ENCODE measurements around the gene TTLL1.

The TTLL1 gene

DNA sequence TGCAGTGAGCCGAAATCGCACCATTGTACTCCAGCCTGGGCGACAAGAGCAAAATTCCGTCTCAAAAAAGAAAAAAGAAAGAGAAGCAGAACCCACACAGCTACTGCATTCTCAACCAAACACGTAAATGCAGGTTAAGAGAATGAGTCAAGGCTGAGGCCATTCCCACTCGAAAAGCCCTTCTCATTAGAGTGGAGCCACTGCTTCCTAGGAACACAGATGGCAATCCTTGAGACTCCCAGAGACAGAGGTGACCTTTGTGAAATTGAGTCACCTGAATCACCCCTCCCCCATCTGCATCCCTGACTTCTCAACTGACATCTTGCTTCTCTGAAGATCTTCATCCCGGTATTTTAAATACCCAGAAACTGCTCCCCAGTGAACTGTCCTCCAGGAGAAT lies 82.4 kb downstream of the TTLL1 start:
- no peak for TF ChIP-seq CTCF (IDR thresholded peaks at IDR 0.05; ENCODE audit: borderline replicate concordance, control extremely low read depth, extremely low read depth, insufficient read depth, missing control alignments)
- in situ Hi-C loops (cut with MboI; ENCODE audit: low sequenced_read_pairs, unreplicated experiment), result no loop called here
- DNase-seq (ENCODE audit: low spot score), result no peak

DNA sequence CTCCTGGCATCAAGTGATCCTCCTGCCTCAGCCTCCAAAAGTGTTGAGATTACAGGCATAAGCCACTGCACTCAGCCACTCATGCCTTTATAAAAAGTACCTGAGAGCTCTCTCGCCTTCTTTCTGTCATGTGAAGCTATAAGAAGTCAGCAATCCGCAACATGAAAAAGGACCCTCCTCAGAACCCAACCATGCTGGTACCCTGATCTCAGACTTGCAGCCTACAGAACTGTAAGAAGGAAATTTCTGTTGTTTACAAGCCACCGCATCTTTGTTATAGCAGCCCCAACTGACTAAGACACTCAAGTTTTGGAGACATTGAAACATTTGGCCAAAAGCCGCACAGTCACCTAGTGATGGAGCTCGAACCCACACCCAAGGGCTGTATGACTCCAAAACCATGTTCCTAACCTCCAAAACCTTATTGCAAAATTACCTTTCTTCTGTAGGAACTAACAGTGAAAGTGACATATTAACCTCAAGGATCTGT lies 83.1 kb downstream of the TTLL1 start:
- TF ChIP-seq CTCF (IDR thresholded peaks at IDR 0.05; ENCODE audit: borderline replicate concordance, control extremely low read depth, extremely low read depth, insufficient read depth, missing control alignments), result no peak
- in situ Hi-C loops (cut with MboI; ENCODE audit: low sequenced_read_pairs, unreplicated experiment), result no loop called here
- DNase-seq (ENCODE audit: low spot score), result no peak

DNA sequence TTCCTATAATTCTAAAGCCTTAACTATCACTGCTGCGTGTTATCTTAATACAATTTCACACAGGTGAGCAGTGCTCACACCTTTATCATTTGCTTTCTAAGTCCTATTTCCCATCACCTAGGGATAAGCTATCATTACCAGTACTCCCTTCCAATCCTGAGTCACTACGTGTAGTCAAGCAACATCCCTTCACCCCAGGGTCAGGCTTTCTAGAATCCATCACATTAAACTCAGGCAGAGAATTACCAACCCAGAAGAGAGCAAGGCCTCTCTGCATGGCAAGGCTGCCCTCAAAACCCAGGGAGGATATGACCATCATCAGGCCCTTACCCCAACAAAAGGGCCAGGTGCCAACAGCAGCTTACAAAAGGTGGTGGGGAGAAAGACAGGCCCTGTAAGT lies 84.1 kb downstream of the TTLL1 start:
- TF ChIP-seq CTCF (IDR thresholded peaks at IDR 0.05; ENCODE audit: borderline replicate concordance, control extremely low read depth, extremely low read depth, insufficient read depth, missing control alignments), result no peak
- DNase-seq (ENCODE audit: low spot score), result no peak
- in situ Hi-C loops (cut with MboI; ENCODE audit: low sequenced_read_pairs, unreplicated experiment), result no loop called here

DNA sequence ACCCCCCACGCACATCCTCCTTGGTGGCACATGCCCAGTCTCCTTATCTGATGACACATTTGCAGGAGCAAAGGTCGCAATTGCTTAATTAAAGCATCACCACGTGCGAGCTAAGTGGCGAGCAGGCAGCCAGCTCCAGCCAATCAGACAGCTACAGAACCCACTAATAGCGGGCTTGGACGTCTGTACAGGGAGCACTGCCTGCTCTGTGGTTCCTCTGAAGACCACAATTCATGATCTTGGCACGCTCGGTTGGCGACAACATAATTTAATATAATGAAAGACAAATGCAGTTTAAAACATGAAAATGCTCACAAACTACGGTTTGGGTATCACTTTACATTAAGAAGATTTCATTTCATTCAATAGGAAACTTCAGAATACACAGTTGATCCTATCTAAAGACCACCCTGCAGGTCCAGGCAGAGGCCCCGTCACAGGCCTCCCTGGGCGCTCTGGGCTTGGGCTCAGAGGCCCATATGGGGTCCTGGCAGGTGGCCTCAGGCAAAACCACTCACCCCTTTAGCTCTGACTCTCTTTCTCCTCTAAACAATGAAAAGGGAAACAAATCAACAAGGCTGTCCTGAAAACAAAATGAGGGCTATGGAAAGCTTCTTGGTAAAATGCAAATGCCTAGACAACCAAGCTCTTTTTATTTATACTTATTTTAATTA lies 84.7 kb downstream of the TTLL1 start:
- no peak for DNase-seq (ENCODE audit: low spot score)
- TF ChIP-seq CTCF (IDR thresholded peaks at IDR 0.05; ENCODE audit: borderline replicate concordance, control extremely low read depth, extremely low read depth, insufficient read depth, missing control alignments), result no peak
- in situ Hi-C loops (cut with MboI; ENCODE audit: low sequenced_read_pairs, unreplicated experiment), result no loop called here

DNA sequence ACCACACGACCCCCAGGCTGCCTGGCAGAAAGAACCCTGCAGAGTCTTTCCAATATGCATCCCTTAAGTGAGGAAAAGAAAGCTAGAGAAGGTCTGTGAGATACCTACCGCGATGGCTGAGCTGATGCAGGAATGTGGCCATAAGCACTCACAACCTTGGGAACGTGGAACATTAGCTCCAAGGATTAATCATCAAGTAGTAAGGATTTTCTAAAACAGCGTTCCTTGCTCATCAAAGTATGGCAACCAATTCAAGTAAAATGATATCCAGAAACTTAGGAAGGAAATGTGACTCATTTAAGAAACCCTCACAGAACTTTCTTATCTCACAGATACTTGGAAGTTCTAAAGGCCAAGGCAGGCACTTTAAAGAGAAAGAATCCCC lies 87.0 kb downstream of the TTLL1 start:
- DNase-seq (ENCODE audit: low spot score), result no peak

More for the DNA sequence above, 87.0 kb downstream of the TTLL1 start:
- no peak for TF ChIP-seq CTCF (IDR thresholded peaks at IDR 0.05; ENCODE audit: borderline replicate concordance, control extremely low read depth, extremely low read depth, insufficient read depth, missing control alignments)
- in situ Hi-C loops (cut with MboI; ENCODE audit: low sequenced_read_pairs, unreplicated experiment), result no loop called here

Data from GM13976 (cell line).